Upper lobe of right lung (tissue), 1 donor: Measurements from ENCODE around the gene GPX7. TPM values are rescaled to one million over a fixed set of nuclear protein-coding genes. Genes with fewer than 3 reads are reported as not detected.

ENCODE experiments used
- ATAC-seq: fragments of 200-7000 bp; cut with Tn5 transposase; one replicate; pipeline ENCODE4 v1.9.1; 2020; ENCODE audit warnings: mild to moderate bottlenecking, moderate library complexity
- DNase-seq: peaks from one replicate; pipeline ENCODE4 v3.0.0-alpha.2; 2020
- H3K27ac ChIP-seq: fragments of 200-600 bp; one replicate; pipeline ENCODE4 v1.8.0; 2022
- H3K27me3 ChIP-seq: fragments of 200-600 bp; one replicate; pipeline ENCODE4 v1.8.0; 2022; ENCODE audit warnings: mild to moderate bottlenecking
- H3K36me3 ChIP-seq: fragments of 200-600 bp; one replicate; pipeline ENCODE4 v1.8.0; 2022
- H3K4me1 ChIP-seq: fragments of 200-600 bp; one replicate; pipeline ENCODE4 v1.8.0; 2022
- H3K4me3 ChIP-seq: fragments of 200-600 bp; one replicate; pipeline ENCODE4 v1.8.0; 2022; ENCODE audit warnings: mild to moderate bottlenecking
- H3K9me3 ChIP-seq: fragments of 200-600 bp; one replicate; pipeline ENCODE4 v1.8.0; 2022
- CTCF ChIP-seq: fragments of 200-600 bp; IDR thresholded peaks from one replicate; pipeline ENCODE4 v1.8.0; 2022; ENCODE audit warnings: antibody characterized with exemption
- intact Hi-C: fragments of 100-400 bp; cut with DNase I; formaldehyde crosslinking; loops from one replicate; pipeline ENCODE4 v1.11.0; 2022
- long read RNA-seq: library from polyadenylated mRNA; unstranded; transcript quantifications from one replicate; pipeline ENCODE4 v2.0.0, GENCODE V29; 2021
- total RNA-seq: library from RNA; stranded (reverse); fragmentation: NEBNext Ultra II Directional; extraction: Animal tissue kit (Norgen Biotek cat#: 25700); gene quantifications from one replicate; pipeline ENCODE4 v1.2.1, GENCODE V29; 2021
- donor health status: DM: no; HTN: yes; CAD: no; lungs with severe emphysema.

GPX7 gene
- 6.2 TPM for total RNA-seq
- long read RNA-seq, transcript GPX7-201 (3 exons, 1,228 nt) = major isoform, 5 of 5 reads
- long read RNA-seq, partial matches to known transcripts = 0 of 5 reads
- long read RNA-seq, other reads (novel, unspliced or antisense) = 0 of 5 reads

- intact Hi-C loops = no loop called here
- ATAC-seq (peak; percentile 75), DNase-seq (peak; percentile 77)
- Histone ChIP-seq H3K36me3 (peaks cover 5% of the 10 kb centered on the region), H3K9me3 (no peaks in the 10 kb centered on the region), H3K4me1 (peaks cover 23% of the 10 kb centered on the region), H3K4me3 (peak within 1 kb of the TSS; percentile 58), H3K27ac (peak within 1 kb of the TSS; percentile 72), H3K27me3 (no peaks in the 10 kb centered on the region)
- TF ChIP-seq CTCF = no peak
Measured at GRCh38 chr1:52601991-52602855, at the start of gene GPX7. Gene GPX7 (plus strand): TSS chr1:52602371. CDS start chr1:52602410, 39 bp downstream.

- H3K36me3 ChIP-seq = no peaks in the 10 kb centered on the region
- no peaks in the 10 kb centered on the region for H3K27me3 ChIP-seq
- peak within 1 kb of the TSS; percentile 88 for H3K27ac ChIP-seq
- intact Hi-C loops = no loop called here
- no peak for TF ChIP-seq CTCF
- peak; percentile 91 for DNase-seq
- H3K4me3 ChIP-seq = peak within 1 kb of the TSS; percentile 87
- H3K4me1 ChIP-seq = peaks cover 17% of the 10 kb centered on the region
- ATAC-seq = peak; percentile 85
- no peaks in the 10 kb centered on the region for H3K9me3 ChIP-seq
Measured at GRCh38 chr1:52552505-52553361, 49.4 kb upstream of the GPX7 start, which contains the start of gene TUT4. Gene TUT4 (minus strand): TSS chr1:52553092. CDS start chr1:52526280, 26,812 bp downstream.

DNA sequence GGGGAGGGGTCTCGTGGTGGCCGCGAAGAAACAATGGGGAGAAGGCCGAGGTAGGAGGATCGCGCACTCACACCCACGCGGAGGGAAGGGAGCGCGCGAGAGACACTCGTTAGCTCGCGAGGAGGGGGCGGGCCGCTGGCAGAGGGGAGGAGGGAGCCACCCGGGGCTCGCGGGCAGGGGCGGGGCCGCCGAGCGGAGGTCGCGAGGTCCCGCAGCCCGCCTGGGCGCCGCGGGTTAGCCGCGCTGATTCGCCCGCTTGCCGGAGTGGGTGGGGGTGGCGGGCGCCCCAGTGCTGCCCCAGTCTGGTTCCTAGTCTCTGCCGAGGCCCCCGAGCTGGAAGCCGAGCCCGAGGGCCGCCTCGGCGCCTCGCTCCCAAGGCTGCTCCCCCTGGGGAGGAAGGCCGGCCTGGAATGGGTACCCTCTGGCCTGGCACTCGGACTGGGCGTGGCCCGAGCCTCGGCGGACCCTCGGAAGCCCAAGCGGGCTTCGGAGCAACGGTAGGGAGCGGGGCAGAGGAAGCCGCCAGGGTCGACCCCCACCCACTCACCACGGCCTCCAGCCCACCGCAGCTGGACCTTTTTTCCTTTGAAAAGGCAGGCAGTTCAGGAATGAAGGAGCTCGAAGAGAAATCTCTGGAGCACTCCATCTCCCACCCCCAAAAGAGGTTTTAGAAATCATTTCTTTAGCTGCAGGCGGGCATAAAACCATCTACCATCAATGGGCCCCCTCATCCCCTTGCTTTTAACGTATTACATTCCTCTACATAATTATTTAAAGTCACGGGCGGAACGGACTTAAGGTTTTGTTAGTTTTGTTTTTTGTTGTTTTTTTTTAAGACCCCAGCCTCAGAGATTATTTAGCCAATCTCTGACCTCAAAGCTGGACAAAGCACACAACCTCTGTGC is 48.6 kb upstream of the GPX7 start:
- Histone ChIP-seq H3K27ac (peak overlapping the region; percentile 88), H3K4me3 (peak overlapping the region; percentile 87), H3K27me3 (no peaks in the 10 kb centered on the region), H3K36me3 (no peaks in the 10 kb centered on the region), H3K4me1 (peaks cover 17% of the 10 kb centered on the region), H3K9me3 (no peaks in the 10 kb centered on the region)
- no peak for TF ChIP-seq CTCF
- DNase-seq (peak; percentile 95), ATAC-seq (peak; percentile 95)
- intact Hi-C loops = no loop called here

- H3K27me3 ChIP-seq = no peaks in the 10 kb centered on the region
- intact Hi-C loops = no loop called here
- no peaks in the 10 kb centered on the region for H3K36me3 ChIP-seq
- DNase-seq (no peak), ATAC-seq (no peak)
- H3K9me3 ChIP-seq = no peaks in the 10 kb centered on the region
- peaks cover 17% of the 10 kb centered on the region for H3K4me1 ChIP-seq
- peak overlapping the region; percentile 87 for H3K4me3 ChIP-seq
- no peak overlapping the region for H3K27ac ChIP-seq
- TF ChIP-seq CTCF = no peak
Measured at GRCh38 chr1:52554267-52554640, 47.9 kb upstream of the GPX7 start.

DNA sequence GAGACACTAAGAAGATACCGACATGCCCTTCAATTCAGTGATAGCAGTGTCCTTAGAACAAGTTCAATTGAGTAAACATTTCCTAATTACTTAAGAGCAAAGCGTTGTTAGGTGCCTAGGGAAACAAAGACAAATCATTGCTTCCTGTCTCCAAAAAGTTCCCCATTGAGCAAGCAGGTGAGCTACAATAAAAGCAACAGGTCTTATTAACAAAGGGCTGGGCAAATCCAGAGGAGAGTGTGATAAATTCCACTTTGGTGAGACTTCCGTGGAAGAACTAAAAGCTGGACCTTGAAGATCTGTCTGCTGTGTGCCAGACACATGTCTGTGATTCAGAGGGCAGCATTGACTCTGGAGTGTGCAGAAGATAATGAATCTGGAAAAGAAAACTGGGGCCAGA is 47.4 kb upstream of the GPX7 start:
- H3K36me3 ChIP-seq = no peaks in the 10 kb centered on the region
- TF ChIP-seq CTCF = no peak
- DNase-seq = no peak
- no peaks in the 10 kb centered on the region for H3K9me3 ChIP-seq
- no peak overlapping the region for H3K27ac ChIP-seq
- intact Hi-C loops = no loop called here
- no peak overlapping the region for H3K4me3 ChIP-seq
- no peaks in the 10 kb centered on the region for H3K27me3 ChIP-seq
- ATAC-seq = no peak
- H3K4me1 ChIP-seq = peaks cover 17% of the 10 kb centered on the region
